HL-60 (cell line): ENCODE measurements around the gene SERPINI1.

Experiments used
- DNase-seq, 2 experiments: peaks; one replicate each; pipeline ENCODE4 v3.0.0-alpha.2; 2010 to 2020; ENCODE audit warnings: low read depth in 1 of 2, low spot score in 1 of 2
- H3K27ac ChIP-seq: fragments of 250-450 bp; sonication (Bioruptor Pico); replicated peaks from 2 replicates; pipeline ENCODE4 v1.5.1; 2020; ENCODE audit warnings: mild to moderate bottlenecking, moderate library complexity
- H3K27me3 ChIP-seq: fragments of 250-450 bp; sonication (Bioruptor Pico); 2 replicates; pipeline ENCODE4 v1.5.1; 2021; ENCODE audit warnings: mild to moderate bottlenecking, moderate library complexity; ENCODE audit not compliant: insufficient read depth, poor library complexity, severe bottlenecking
- H3K4me3 ChIP-seq: replicated peaks from 2 replicates; pipeline ENCODE4 v1.5.1; 2011; ENCODE audit warnings: mild to moderate bottlenecking, control low read depth, low read length; ENCODE audit not compliant: insufficient read depth
- GABPA ChIP-seq: IDR thresholded peaks from 2 replicates; pipeline ENCODE4 v1.6.1; 2012; ENCODE audit warnings: low read depth
- POLR2AphosphoS5 ChIP-seq: IDR thresholded peaks from 2 replicates; pipeline ENCODE4 v1.6.1; 2012; ENCODE audit warnings: low read depth
- SPI1 ChIP-seq: IDR thresholded peaks from 2 replicates; pipeline ENCODE4 v1.6.1; 2012; ENCODE audit warnings: low read depth, mild to moderate bottlenecking, borderline replicate concordance
- TF ChIP-seq, protein P1 (sequence below): IDR thresholded peaks from 2 replicates; pipeline ENCODE4 v1.6.1; 2012; ENCODE audit warnings: low read depth; ENCODE audit not compliant: insufficient replicate concordance
- TF ChIP-seq, protein P2 (sequence below): IDR thresholded peaks from one replicate; pipeline ENCODE4 v1.5.1; 2011; ENCODE audit warnings: low read length, control low read depth, inconsistent platforms; ENCODE audit not compliant: insufficient read depth

Gene SERPINI1

DNA sequence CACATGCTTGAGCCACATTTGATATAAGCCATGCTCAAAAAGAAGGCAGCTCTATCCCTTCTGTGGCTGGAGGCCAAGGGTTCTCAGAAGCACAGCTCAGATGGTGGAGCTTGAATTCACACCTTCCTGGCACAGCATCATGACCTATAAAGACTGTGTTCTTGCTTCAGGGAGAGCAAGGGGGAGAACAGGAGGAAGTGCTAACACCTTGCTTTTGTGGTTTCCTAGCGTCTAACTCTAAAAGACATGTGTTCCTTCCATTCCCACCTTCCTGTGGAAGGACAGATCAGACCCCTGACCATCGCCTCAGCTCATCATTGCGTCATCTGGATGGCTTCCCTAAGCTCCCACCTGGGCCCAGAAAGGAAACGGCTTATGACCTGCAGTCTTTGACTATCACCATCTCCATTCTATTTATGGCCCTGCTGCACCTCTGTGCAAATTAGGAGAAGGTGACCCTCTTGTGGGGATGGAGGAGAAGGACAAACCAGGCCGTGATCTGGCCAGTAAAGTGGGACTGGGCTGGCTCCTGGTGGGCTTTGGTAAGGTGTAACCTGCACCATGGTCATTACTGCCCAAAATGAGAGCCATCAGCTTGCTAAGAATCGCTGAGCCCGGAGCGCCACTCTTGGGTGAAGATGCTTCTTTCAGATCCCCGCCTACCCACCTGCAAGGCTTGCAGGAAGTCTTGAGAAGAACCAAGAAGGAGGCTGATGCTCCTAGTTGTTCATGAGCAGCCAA lies 128.5 kb downstream of the SERPINI1 start:
- H3K27ac ChIP-seq = no peak overlapping the region
- DNase-seq = peak; percentile 35

GRCh38 chr3:167864552-167864874 lies 129.0 kb downstream of the SERPINI1 start:
- TF ChIP-seq, protein P1, sequence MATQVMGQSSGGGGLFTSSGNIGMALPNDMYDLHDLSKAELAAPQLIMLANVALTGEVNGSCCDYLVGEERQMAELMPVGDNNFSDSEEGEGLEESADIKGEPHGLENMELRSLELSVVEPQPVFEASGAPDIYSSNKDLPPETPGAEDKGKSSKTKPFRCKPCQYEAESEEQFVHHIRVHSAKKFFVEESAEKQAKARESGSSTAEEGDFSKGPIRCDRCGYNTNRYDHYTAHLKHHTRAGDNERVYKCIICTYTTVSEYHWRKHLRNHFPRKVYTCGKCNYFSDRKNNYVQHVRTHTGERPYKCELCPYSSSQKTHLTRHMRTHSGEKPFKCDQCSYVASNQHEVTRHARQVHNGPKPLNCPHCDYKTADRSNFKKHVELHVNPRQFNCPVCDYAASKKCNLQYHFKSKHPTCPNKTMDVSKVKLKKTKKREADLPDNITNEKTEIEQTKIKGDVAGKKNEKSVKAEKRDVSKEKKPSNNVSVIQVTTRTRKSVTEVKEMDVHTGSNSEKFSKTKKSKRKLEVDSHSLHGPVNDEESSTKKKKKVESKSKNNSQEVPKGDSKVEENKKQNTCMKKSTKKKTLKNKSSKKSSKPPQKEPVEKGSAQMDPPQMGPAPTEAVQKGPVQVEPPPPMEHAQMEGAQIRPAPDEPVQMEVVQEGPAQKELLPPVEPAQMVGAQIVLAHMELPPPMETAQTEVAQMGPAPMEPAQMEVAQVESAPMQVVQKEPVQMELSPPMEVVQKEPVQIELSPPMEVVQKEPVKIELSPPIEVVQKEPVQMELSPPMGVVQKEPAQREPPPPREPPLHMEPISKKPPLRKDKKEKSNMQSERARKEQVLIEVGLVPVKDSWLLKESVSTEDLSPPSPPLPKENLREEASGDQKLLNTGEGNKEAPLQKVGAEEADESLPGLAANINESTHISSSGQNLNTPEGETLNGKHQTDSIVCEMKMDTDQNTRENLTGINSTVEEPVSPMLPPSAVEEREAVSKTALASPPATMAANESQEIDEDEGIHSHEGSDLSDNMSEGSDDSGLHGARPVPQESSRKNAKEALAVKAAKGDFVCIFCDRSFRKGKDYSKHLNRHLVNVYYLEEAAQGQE = no peak
- TF ChIP-seq SPI1 (no peak), GABPA (no peak), POLR2AphosphoS5 (no peak)
- TF ChIP-seq, protein P2, sequence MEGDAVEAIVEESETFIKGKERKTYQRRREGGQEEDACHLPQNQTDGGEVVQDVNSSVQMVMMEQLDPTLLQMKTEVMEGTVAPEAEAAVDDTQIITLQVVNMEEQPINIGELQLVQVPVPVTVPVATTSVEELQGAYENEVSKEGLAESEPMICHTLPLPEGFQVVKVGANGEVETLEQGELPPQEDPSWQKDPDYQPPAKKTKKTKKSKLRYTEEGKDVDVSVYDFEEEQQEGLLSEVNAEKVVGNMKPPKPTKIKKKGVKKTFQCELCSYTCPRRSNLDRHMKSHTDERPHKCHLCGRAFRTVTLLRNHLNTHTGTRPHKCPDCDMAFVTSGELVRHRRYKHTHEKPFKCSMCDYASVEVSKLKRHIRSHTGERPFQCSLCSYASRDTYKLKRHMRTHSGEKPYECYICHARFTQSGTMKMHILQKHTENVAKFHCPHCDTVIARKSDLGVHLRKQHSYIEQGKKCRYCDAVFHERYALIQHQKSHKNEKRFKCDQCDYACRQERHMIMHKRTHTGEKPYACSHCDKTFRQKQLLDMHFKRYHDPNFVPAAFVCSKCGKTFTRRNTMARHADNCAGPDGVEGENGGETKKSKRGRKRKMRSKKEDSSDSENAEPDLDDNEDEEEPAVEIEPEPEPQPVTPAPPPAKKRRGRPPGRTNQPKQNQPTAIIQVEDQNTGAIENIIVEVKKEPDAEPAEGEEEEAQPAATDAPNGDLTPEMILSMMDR = no peak
- Histone ChIP-seq H3K27me3 (no peaks in the 10 kb centered on the region), H3K4me3 (no peak overlapping the region), H3K27ac (no peak overlapping the region)
- peak; percentile 23 to 50 for DNase-seq

More for the DNA sequence above, 128.5 kb downstream of the SERPINI1 start:
- Histone ChIP-seq H3K27me3 (no peaks in the 10 kb centered on the region), H3K4me3 (no peak overlapping the region)
- TF ChIP-seq, protein P1 = no peak
- TF ChIP-seq POLR2AphosphoS5 (peak; percentile 66; the same call in 1 of the 2 replicates), SPI1 (peak; percentile 66; the same call in 1 of the 2 replicates), GABPA (no peak)
- TF ChIP-seq, protein P2 = no peak

GRCh38 chr3:167866331-167866730 lies 130.8 kb downstream of the SERPINI1 start:
- TF ChIP-seq, protein P1 = no peak
- TF ChIP-seq, protein P2 = no peak
- Histone ChIP-seq H3K4me3 (no peak overlapping the region), H3K27ac (peak overlapping the region; percentile 18; the same call in 1 of the 2 replicates), H3K27me3 (no peaks in the 10 kb centered on the region)
- peak in 1 of 2 experiments; percentile 35 for DNase-seq
